GM10266 (cell line): ENCODE results near the gene ZFHX3.

ENCODE experiments used
- DNase-seq: peaks from one replicate; pipeline ENCODE4 v3.0.0; 2012; ENCODE audit errors: extremely low spot score
- TF ChIP-seq, protein P1 (sequence below): IDR thresholded peaks from 2 replicates; pipeline ENCODE4 v1.5.1; 2012; ENCODE audit warnings: mild to moderate bottlenecking, low read depth; ENCODE audit not compliant: control insufficient read depth, insufficient read depth; ENCODE audit errors: missing control alignments

Gene ZFHX3

DNA sequence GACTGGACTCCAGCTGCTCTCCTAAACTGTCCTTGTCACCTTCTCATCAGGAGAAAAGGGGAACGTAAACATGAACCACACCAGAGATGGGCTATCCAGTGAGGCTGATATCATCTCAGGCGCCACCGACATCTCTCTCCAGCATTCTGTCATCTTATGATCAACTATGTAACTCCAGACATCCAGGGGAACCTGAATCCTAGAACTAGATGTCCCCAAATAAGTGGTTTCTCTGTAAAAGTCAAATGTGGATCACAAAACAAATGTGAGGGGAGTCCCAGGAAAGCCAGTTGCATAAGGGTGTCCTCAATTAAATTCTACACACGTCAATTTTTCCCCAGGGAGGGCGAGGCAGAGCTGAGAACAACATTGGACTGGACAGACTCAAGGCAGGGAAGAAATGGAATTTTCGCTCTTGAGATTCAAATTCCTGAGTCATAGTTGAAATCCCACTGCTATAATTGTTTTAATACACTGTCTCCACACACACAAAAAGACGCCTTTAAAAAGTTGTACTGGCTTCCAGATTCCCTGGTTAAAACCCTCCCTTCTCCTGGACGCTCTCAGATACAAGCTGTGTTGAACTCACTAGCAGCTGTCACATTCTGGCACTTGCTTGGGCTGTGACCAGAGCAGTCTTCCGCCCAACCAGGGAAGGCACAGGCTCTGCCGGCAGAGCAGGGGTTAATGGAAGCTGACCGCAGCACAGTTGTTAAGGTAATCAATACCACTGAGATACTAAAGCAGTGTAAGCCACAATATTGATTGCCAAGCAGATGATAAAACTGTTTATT, 62.6 kb downstream of the ZFHX3 start:
- DNase-seq = no peak
- TF ChIP-seq, protein P1, sequence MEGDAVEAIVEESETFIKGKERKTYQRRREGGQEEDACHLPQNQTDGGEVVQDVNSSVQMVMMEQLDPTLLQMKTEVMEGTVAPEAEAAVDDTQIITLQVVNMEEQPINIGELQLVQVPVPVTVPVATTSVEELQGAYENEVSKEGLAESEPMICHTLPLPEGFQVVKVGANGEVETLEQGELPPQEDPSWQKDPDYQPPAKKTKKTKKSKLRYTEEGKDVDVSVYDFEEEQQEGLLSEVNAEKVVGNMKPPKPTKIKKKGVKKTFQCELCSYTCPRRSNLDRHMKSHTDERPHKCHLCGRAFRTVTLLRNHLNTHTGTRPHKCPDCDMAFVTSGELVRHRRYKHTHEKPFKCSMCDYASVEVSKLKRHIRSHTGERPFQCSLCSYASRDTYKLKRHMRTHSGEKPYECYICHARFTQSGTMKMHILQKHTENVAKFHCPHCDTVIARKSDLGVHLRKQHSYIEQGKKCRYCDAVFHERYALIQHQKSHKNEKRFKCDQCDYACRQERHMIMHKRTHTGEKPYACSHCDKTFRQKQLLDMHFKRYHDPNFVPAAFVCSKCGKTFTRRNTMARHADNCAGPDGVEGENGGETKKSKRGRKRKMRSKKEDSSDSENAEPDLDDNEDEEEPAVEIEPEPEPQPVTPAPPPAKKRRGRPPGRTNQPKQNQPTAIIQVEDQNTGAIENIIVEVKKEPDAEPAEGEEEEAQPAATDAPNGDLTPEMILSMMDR = no peak

DNA sequence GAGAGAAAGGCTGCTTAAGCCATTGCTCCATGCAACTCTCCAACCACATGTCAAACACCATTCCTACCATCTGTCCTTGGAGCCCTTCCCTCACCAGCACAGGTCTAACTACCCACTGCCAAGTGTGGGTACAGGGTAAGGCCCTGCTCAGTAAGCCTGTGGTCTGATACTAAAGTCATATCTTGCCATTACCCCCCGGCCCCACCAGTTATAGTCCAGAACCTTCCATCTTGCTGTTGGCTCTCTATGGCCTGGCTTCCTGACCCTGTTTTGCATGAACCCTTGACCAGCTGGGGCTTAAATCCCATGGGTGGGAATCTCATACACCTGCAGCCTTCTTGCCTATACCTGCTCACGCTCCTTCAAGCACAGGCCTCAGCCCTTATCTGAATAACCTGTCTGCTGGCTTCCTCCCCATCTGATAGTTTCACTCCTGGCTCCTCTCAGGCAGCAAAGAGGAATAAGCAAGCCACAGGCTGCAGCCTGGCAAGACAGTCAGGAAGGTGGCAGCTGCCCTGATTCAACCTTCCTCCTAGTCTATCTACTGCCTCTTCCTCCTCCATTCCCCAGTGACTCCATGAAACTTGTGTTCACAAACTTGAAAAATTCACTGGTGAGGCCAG, 64.1 kb downstream of the ZFHX3 start:
- no peak for DNase-seq
- TF ChIP-seq, protein P1 = no peak

DNA sequence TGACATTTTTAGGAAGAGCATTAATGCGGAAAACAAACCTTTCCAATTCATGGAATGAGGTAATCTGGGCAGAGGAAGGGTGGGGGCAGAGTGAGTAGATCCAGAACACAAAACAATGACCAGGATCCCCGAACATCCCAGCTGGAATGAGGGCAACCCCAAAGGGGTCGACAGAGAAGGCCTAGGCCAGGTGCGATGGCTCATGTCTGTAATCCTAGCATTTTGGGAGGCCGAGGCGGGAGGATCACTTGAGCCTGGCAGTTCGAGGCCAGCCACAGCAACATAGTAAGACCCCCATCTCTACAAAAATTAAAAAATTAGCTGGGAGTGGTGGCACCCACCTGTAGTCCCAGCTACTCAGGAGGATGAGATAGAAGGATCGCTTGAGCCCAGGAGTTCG, 64.7 kb downstream of the ZFHX3 start:
- TF ChIP-seq, protein P1 = no peak
- no peak for DNase-seq

DNA sequence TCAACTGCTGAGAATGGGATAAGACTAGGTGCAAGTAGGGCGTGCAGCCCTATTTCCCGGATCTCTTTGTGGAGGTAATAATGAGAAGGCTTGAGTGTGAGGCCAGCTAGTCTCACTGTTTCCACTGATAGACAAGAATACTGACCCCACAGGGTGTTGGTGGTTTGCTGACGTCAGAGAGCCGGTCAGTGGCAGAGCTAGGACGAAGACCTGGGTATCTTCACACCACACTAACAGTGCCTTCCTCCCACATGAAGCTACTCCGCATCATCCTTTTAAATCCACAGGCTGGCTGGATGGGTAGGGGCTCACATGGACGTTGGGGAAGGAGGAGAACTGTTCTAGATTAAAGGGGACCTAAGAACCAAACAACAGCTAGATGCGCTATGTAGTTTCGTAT, 68.0 kb downstream of the ZFHX3 start:
- TF ChIP-seq, protein P1 = no peak
- no peak for DNase-seq

DNA sequence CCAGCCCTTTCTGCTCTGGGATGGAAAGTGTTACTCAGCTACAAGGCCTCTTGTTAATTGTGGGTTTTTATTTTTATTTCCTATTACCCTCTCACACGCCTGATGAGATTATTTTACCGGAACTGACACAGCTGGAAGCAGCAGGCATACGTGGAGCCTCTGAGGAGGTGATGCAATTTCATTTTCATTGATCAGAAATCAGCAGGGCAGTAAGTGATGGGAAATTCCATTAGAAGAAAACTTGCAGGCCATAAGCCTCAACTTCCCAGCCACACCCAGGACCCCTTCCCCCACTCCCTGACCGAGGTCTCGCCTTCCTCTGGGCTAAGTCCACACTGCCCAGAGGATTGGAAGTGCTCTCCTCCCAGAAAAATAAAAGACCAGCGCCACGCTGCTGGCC, 69.7 kb downstream of the ZFHX3 start:
- no peak for DNase-seq
- TF ChIP-seq, protein P1 = no peak

DNA sequence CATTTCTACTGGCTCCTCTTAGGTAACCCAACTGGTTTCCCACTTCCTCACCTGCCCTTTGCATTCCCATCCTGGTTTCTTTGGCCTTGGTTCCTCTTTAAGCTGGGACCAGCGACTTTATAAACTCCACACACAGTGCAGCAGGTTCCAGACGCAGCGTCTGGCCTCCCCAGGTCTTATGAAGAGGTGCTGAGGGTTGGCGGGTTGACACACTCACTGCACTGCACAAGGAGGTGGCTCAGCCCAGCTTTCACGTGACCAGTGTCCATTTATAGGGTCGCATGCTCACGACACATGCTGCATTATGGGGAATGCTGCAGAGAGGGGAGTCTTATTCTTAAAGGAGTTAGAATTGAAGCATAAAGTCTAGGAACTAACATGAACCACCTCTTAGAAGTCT, 70.8 kb downstream of the ZFHX3 start:
- TF ChIP-seq, protein P1 = no peak
- DNase-seq = no peak

DNA sequence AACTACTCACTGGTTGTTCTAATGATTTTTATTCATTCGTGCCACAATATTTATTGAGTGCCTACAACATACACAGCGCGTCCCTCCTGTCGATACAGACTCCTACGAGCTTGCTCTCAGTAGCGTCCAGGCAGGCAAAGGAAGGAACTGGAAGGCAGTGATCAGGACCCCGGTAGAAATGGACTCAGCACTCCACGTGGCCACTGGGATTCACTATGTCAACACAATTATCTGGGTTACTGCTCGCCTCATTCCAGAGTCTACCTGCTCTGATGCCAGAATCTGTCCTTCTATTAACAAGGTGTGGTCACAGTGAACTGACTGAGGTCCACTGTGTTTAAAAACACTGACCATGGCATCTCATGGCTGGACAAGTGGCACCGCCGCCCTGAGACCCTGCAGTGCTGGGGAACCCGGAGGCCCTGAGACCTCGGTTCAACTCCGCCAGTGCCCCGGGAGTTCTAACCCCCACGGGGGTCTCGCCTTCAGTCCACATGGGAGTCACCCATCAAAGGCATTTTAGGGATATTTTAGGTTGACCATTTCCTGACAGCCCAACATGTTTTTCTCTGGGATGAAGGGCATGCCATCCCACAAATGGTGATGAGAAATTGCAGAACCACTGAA, 71.4 kb downstream of the ZFHX3 start:
- no peak for DNase-seq
- TF ChIP-seq, protein P1 = no peak
